Glomerular visceral epithelial cell (primary cell): ENCODE measurements around the gene ANKRD6.

Source experiments
- DNase-seq: peaks from one replicate; pipeline ENCODE4 v3.0.0-alpha.2; 2016; ENCODE audit errors: extremely low spot score

The ANKRD6 gene

GRCh38 chr6:89657445-89658158 lies 224.7 kb downstream of the ANKRD6 start:
- no peak for DNase-seq

GRCh38 chr6:89660981-89661380 lies 228.0 kb downstream of the ANKRD6 start:
- no peak for DNase-seq

GRCh38 chr6:89661559-89661958 lies 228.6 kb downstream of the ANKRD6 start:
- DNase-seq = no peak

GRCh38 chr6:89662659-89663223 lies 229.8 kb downstream of the ANKRD6 start:
- DNase-seq = no peak

- DNase-seq = no peak
Measured at GRCh38 chr6:89667872-89668556, 235.1 kb downstream of the ANKRD6 start.

GRCh38 chr6:89669002-89669401 lies 236.1 kb downstream of the ANKRD6 start:
- DNase-seq = no peak

DNA sequence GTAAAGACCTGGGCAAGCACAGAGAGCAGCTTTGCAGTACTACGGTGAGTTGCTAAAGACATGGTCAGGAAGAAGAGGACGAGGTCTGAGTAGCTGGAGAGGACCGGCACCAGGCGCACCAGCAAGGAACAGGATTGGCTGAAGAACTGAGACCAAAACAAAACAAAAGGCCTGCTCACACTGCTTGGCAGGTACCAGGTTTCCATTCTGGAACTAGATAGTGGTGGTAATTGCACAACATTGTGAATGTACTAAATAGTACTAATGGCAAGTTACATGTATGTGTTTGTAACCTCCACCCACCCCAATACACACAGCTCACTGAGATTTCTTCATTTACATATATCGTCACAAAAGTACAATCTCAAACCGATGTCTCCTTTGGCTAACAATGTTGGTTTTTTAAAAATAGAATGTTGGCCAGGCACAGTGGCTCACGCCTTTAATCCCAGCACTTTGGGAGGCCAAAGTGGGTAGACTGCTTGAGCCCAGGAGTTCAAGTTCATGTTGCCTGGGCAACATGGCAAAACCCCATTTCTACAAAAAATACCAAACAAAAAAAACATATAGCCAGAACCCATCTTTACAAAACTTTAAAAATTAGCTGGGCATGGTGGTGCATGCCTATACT lies 238.1 kb downstream of the ANKRD6 start:
- no peak for DNase-seq

DNA sequence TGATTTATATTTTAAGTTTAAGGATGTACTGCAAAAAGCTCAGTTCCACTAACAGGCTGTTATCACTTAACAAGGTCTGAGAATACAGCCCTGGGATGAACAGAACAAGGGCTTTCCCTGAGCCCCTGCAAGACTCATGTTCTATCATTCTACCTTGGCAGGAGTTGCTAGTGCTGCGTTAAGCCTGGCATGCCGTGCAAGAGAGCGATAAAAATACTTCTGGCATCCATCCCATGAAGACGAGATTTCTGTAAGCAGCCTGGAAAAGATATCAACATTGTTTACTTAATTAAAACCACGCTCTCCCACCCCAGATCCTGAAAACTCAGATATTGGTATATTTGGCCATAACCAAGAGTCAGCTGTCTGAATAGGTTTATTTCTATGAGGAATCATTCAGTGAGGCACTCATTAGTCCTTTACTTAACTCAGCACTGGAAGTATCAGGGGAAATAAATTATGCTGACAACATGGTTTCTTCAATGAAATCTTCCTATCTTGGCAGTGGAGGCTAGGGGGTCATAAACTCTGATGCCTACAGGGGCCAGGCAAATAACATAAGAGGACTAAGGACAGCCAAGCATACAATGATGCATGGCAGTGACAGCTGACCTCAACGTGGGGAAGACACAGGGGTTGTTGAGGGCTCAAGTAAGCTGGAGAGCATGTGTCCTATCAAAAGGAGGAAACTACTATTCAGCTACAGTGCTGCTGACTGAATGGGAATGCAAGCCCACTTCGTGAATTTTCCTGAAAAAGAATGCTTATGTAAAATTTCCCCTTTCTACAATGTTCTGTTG lies 243.2 kb downstream of the ANKRD6 start:
- no peak for DNase-seq

DNA sequence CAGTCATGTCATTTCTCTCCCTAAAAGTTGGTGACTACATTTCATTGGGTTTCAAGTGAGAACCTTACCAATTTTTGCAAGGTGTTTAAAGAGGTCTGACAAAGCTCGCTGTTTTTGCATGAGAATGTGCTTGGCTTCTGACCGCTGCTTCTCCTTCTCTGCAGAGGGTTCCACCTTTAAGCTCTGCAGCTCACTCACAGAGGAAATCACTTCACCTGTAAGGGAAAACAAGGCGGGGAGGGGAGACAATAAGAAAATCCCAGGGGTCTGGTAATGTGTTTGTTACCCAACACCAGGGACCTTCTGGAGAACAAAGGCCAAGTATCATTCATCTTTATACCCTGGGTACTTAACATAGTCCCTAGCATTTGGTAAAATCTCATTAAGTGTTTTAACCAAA lies 245.6 kb downstream of the ANKRD6 start:
- DNase-seq = no peak

DNA sequence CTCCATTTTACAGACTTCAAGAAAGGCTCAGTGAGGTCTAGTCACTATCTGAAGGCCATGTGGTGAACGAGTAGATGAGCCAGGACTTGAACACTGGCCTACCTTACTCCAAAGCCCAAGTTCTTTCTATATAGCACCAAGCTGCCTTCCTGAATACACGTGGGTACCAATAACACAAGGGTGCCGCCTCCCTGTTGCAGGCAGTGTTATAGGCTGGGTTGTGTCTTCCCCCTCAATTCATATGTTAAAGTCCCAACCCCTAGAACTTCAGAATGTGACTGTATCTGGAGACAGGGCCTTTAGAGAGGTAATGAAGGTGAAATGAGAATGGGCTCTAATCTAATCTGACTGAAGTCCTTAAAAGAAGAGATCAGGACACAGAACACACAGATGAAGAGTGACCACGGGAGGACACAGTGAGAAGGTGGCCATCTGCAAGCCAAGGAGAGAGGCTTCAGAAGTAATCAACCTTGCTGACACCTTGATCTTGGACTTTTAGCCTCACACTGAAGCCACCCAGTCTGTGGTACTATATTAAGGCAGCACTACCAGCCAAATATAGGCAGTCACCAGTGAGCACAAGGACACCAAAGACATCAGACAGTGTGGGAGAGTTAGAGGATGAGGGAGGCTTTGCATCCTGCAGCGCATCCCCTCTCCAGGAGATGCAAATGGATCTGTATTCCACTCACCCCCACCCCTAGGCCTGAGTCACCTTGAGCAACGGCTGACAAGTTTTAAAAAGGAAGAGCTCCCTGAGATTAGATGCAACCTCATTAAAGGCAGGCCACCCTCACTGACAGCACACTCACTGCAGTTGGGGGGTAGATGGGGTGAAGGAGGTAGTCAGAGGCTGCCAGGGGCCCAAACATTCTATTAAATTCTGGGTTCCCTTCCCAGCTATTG lies 246.5 kb downstream of the ANKRD6 start:
- DNase-seq = no peak

GRCh38 chr6:89680150-89680549 lies 247.2 kb downstream of the ANKRD6 start:
- no peak for DNase-seq

DNA sequence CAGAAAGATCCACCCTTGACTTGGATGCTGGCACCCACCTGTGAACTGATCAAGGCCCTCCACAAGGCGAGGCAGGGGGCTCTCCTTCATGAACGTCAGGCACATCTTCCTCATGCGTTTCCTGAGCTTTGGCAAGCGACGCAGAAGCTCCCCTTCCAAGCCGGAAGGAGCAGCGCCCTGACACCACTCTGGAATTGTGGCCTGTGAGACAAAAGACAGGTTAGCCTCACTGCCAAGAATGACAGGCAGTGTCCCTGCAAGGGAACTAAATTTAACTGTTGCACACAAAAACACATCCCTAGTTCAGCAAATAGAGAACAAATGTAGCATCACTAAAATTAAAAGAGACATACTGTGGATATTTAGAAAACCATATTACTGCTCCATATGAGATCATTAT lies 247.6 kb downstream of the ANKRD6 start:
- DNase-seq = no peak

DNA sequence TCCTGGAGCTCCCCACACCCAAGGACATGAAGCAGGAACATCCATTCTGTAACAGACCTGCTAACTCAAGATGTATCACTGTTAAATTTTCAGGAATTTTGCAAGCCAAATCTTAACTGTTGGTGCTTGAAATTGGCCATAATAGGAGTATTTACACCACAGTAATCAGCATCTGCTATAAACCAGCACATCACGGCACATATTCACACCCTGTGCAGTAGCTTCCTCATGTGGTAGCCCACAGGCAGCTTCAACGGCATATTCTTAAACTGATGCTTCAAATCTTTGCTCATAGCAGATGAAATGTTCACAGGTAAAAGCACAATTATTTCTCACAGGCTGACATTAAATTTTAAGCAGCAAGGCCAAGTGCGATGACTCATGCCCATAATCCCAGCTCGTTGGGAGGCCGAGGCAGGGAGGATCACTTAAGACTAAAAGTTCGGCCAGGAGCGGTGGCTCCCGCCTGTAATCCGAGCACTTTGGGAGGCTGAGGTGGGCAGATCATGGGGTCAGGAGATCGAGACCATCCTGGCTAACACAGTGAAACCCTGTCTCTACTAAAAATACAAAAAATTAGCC lies 249.1 kb downstream of the ANKRD6 start:
- no peak for DNase-seq

- no peak for DNase-seq
Measured at GRCh38 chr6:89682991-89683390, 250.0 kb downstream of the ANKRD6 start.
